Endothelial cell (in vitro differentiated cells): ENCODE results near the gene SIRPB2. TPM values are rescaled to one million over a fixed set of nuclear protein-coding genes. Genes with fewer than 3 reads are reported as not detected.

ENCODE experiments used
- DNase-seq: peaks from one replicate; pipeline ENCODE4 v3.0.0; 2021; ENCODE audit warnings: low spot score
- H3K27ac Mint-ChIP-seq: one replicate; pipeline ENCODE4 v1.8.0; 2021; ENCODE audit warnings: mixed read lengths, inconsistent platforms; ENCODE audit not compliant: unreplicated experiment
- H3K27me3 Mint-ChIP-seq: one replicate; pipeline ENCODE4 v1.8.0; 2021; ENCODE audit warnings: mild to moderate bottlenecking, moderate library complexity, mixed read lengths, inconsistent platforms; ENCODE audit not compliant: unreplicated experiment
- H3K36me3 Mint-ChIP-seq: one replicate; pipeline ENCODE4 v1.8.0; 2021; ENCODE audit warnings: mild to moderate bottlenecking, low read depth, mixed read lengths, inconsistent platforms; ENCODE audit not compliant: unreplicated experiment
- H3K4me1 Mint-ChIP-seq: one replicate; pipeline ENCODE4 v1.8.0; 2021; ENCODE audit warnings: mild to moderate bottlenecking, mixed read lengths, inconsistent platforms; ENCODE audit not compliant: unreplicated experiment
- H3K4me3 Mint-ChIP-seq: one replicate; pipeline ENCODE4 v1.8.0; 2021; ENCODE audit warnings: mild to moderate bottlenecking, mixed read lengths, inconsistent platforms; ENCODE audit not compliant: unreplicated experiment
- H3K9me3 Mint-ChIP-seq: one replicate; pipeline ENCODE4 v1.8.0; 2021; ENCODE audit warnings: mixed read lengths, inconsistent platforms; ENCODE audit not compliant: unreplicated experiment
- CTCF ChIP-seq: fragments of 200-600 bp; sonication (generic); IDR thresholded peaks from one replicate; pipeline ENCODE4 v1.5.0; 2021; ENCODE audit warnings: antibody characterized with exemption; ENCODE audit not compliant: unreplicated experiment
- total RNA-seq: library from RNA; stranded (reverse); fragmentation: NEBNext Ultra II Directional; extraction: Animal tissue kit (Norgen Biotek cat#: 25700); gene quantifications from one replicate; pipeline ENCODE4 v1.2.1, GENCODE V29; 2021; ENCODE audit not compliant: unreplicated experiment

The SIRPB2 gene
- total RNA-seq, 1 donor from 2014 or later, result 41.5 TPM

GRCh38 chr20:1489764-1490436 lies 1.3 kb downstream of the SIRPB2 start:
- no peak for TF ChIP-seq CTCF
- H3K36me3 Mint-ChIP-seq, result peaks cover 11% of the 10 kb centered on the region
- peaks cover 2% of the 10 kb centered on the region for H3K27me3 Mint-ChIP-seq
- no peaks in the 10 kb centered on the region for H3K9me3 Mint-ChIP-seq
- no peak for DNase-seq
- peak overlapping the region; percentile 36 for H3K27ac Mint-ChIP-seq
- H3K4me1 Mint-ChIP-seq, result peaks cover 57% of the 10 kb centered on the region
- peak overlapping the region; percentile 85 for H3K4me3 Mint-ChIP-seq

GRCh38 chr20:1489325-1489724 lies 1.9 kb downstream of the SIRPB2 start:
- peaks cover 11% of the 10 kb centered on the region for H3K36me3 Mint-ChIP-seq
- H3K4me1 Mint-ChIP-seq, result peaks cover 62% of the 10 kb centered on the region
- H3K27ac Mint-ChIP-seq, result no peak overlapping the region
- peak overlapping the region; percentile 85 for H3K4me3 Mint-ChIP-seq
- no peak for DNase-seq
- no peak for TF ChIP-seq CTCF
- H3K27me3 Mint-ChIP-seq, result peaks cover 2% of the 10 kb centered on the region
- no peaks in the 10 kb centered on the region for H3K9me3 Mint-ChIP-seq

GRCh38 chr20:1486566-1486965 lies 4.7 kb downstream of the SIRPB2 start:
- H3K4me1 Mint-ChIP-seq, result peaks cover 51% of the 10 kb centered on the region
- no peak overlapping the region for H3K27ac Mint-ChIP-seq
- peaks cover 23% of the 10 kb centered on the region for H3K36me3 Mint-ChIP-seq
- peak overlapping the region; percentile 20 for H3K4me3 Mint-ChIP-seq
- TF ChIP-seq CTCF, result no peak
- no peaks in the 10 kb centered on the region for H3K9me3 Mint-ChIP-seq
- DNase-seq, result no peak
- peaks cover 2% of the 10 kb centered on the region for H3K27me3 Mint-ChIP-seq

GRCh38 chr20:1484438-1485116 lies 6.6 kb downstream of the SIRPB2 start:
- Mint-ChIP-seq H3K4me1 (peaks cover 56% of the 10 kb centered on the region), H3K4me3 (no peak overlapping the region), H3K9me3 (no peaks in the 10 kb centered on the region), H3K27ac (no peak overlapping the region), H3K36me3 (peaks cover 35% of the 10 kb centered on the region), H3K27me3 (peaks cover 2% of the 10 kb centered on the region)
- no peak for TF ChIP-seq CTCF
- DNase-seq, result no peak

- Mint-ChIP-seq H3K27me3 (peaks cover 1% of the 10 kb centered on the region), H3K27ac (peak overlapping the region; percentile 40)
These were observed 11.2 kb downstream of the SIRPB2 start for GRCh38 chr20:1479831-1480595.

More at GRCh38 chr20:1479831-1480595, 11.2 kb downstream of the SIRPB2 start:
- Mint-ChIP-seq H3K4me1 (peaks cover 41% of the 10 kb centered on the region), H3K9me3 (no peaks in the 10 kb centered on the region), H3K4me3 (peak overlapping the region; percentile 54), H3K36me3 (peaks cover 59% of the 10 kb centered on the region)
- DNase-seq, result no peak
- no peak for TF ChIP-seq CTCF
